ENCODE data around the gene LNP1. TPM values are rescaled to one million over a fixed set of nuclear protein-coding genes. Genes with fewer than 3 reads are reported as not detected.
"Not testable (repeated sequence)": the region's sequence is repeated elsewhere in the genome, so short reads cannot be mapped to it uniquely, and the experiment has no call there.

LNP1 gene
- total RNA-seq, 3 donors from 2014 or later: 2.6 to 3.3 (median 2.7) TPM

DNA sequence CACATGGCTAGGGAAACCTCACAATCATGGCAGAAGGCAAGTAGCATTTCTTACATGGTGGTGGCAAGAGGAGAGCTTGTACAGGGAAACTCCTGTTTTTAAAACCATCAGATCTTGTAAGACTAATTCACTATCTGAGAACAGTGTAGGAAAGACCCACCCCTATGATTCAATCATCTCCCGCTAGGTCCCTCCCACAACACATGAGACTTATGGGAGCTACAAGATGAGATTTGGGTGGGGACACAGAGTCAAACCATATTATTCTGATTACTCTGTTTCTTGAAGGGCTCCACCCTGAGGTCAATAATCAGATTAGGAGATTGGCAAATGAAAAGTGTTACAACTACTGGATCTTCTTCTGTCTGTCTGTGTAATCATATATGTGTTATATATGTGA lies 69.6 kb downstream of the LNP1 start:
- Histone ChIP-seq H3K27ac (no peak overlapping the region), H3K4me3 (no peak overlapping the region), H3K36me3 (no peaks in the 10 kb centered on the region), H3K27me3 (no peaks in the 10 kb centered on the region), H3K4me1 (no peaks in the 10 kb centered on the region), H3K9me3 (no peaks in the 10 kb centered on the region)
- TF ChIP-seq POLR2AphosphoS5 (IDR thresholded peaks at IDR 0.05): no peak
- TF ChIP-seq, protein P1, sequence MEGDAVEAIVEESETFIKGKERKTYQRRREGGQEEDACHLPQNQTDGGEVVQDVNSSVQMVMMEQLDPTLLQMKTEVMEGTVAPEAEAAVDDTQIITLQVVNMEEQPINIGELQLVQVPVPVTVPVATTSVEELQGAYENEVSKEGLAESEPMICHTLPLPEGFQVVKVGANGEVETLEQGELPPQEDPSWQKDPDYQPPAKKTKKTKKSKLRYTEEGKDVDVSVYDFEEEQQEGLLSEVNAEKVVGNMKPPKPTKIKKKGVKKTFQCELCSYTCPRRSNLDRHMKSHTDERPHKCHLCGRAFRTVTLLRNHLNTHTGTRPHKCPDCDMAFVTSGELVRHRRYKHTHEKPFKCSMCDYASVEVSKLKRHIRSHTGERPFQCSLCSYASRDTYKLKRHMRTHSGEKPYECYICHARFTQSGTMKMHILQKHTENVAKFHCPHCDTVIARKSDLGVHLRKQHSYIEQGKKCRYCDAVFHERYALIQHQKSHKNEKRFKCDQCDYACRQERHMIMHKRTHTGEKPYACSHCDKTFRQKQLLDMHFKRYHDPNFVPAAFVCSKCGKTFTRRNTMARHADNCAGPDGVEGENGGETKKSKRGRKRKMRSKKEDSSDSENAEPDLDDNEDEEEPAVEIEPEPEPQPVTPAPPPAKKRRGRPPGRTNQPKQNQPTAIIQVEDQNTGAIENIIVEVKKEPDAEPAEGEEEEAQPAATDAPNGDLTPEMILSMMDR (IDR thresholded peaks at IDR 0.05): no peak
- TF ChIP-seq POLR2A (IDR thresholded peaks at IDR 0.05): no peak
- DNase-seq (ENCODE audit: low spot score in 2 of 2): no peak
- intact Hi-C loops (cut with DNase I; ENCODE audit: low total_unique reads): no loop called here

DNA sequence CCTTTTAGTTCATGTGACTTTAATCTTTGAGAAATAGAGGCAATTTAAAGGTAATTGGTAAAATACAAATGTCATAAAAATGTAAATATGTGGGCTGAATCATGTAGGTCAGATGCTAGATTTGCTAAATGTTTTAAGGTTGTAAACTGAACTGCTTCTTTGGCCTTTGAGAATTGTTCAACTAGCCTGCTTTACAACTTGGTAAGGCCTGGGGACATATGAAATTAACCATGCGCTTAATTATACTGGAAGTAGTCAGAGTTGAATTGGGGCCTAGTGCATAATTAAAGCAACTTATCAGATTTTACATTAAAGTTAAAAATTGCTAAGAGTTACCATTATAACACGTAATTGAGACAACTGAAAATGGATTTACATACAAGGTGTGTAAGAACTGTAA lies 70.1 kb downstream of the LNP1 start:
- Histone ChIP-seq H3K4me1 (no peaks in the 10 kb centered on the region), H3K9me3 (no peaks in the 10 kb centered on the region)

DNA sequence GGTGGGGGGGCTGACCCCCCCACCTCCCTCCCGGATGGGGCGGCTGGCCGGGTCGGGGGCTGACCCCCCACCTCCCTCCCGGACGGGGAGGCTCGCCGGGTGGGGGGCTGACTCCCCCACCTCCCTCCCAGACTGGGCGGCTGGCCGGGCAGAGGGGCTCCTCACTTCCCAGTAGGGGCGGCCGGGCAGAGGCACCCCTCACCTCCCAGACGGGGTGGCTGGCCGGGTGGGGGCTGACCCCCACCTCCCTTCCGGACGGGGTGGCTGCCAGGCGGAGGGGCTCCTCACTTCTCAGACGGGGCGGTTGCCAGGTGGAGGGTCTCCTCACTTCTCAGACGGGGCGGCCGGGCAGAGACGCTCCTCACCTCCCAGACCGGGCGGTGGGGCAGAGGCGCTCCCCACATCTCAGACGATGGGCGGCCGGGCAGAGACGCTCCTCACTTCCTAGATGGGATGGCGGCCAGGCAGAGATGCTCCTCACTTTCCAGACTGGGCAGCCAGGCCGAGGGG lies 76.6 kb downstream of the LNP1 start:
- H3K36me3 ChIP-seq; H3K4me1 ChIP-seq; intact Hi-C loops (cut with DNase I; ENCODE audit: low total_unique reads): not testable (repeated sequence)

More for the DNA sequence above, 70.1 kb downstream of the LNP1 start:
- Histone ChIP-seq H3K27ac (no peak overlapping the region), H3K27me3 (no peaks in the 10 kb centered on the region), H3K36me3 (no peaks in the 10 kb centered on the region), H3K4me3 (no peak overlapping the region)
- intact Hi-C loops (cut with DNase I; ENCODE audit: low total_unique reads): no loop called here
- no peak for DNase-seq (ENCODE audit: low spot score in 2 of 2)
- TF ChIP-seq, protein P1 (IDR thresholded peaks at IDR 0.05): no peak

DNA sequence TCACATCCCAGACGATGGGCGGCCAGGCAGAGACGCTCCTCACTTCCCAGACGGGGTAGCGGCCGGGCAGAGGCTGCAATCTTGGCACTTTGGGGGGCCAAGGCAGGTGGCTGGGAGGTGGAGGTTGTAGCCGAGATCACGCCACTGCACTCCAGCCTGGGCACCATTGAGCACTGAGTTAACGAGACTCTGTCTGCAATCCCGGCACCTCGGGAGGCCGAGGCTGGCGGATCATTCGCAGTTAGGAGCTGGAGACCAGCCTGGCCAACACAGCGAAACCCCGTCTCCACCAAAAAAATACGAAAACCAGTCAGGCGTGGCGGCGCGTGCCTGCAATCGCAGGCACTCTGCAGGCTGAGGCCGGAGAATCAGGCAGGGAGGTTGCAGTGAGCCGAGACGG lies 77.2 kb downstream of the LNP1 start:
- H3K27me3 ChIP-seq; intact Hi-C loops (cut with DNase I; ENCODE audit: low total_unique reads); H3K4me1 ChIP-seq; H3K4me3 ChIP-seq; DNase-seq (ENCODE audit: low spot score in 2 of 2); H3K9me3 ChIP-seq; H3K36me3 ChIP-seq; H3K27ac ChIP-seq: not testable (repeated sequence)

More for the DNA sequence above, 76.6 kb downstream of the LNP1 start:
- H3K27me3 ChIP-seq; DNase-seq (ENCODE audit: low spot score in 2 of 2); H3K27ac ChIP-seq; H3K4me3 ChIP-seq; H3K9me3 ChIP-seq: not testable (repeated sequence)

DNA sequence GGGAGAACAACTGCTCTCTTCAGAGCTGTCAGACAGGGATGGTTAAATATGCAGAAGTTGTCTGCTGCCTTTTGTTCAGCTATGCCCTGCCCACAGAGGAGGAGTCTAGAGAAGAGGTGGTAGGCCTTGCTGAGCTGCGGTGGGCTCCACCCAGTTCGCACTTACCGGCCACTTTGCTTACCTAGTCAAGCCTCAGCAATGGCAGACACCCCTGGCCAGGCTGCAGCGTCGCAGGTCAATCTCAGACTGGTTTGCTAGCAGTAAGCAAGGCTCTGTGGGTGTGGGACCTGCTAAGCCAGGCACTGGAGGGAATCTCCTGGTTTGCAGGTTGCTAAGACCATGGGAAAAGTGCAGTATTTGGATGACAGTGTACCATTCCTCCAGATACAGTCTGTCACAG lies 78.7 kb downstream of the LNP1 start:
- Histone ChIP-seq H3K27me3 (no peaks in the 10 kb centered on the region), H3K27ac (no peak overlapping the region), H3K36me3 (no peaks in the 10 kb centered on the region), H3K4me3 (no peak overlapping the region), H3K9me3 (no peaks in the 10 kb centered on the region), H3K4me1 (no peaks in the 10 kb centered on the region)
- intact Hi-C loops (cut with DNase I; ENCODE audit: low total_unique reads): no loop called here
- DNase-seq (ENCODE audit: low spot score in 2 of 2): no peak
- TF ChIP-seq POLR2AphosphoS5 (IDR thresholded peaks at IDR 0.05) (no peak), POLR2A (IDR thresholded peaks at IDR 0.05) (no peak)
- TF ChIP-seq, protein P1 (IDR thresholded peaks at IDR 0.05): no peak

DNA sequence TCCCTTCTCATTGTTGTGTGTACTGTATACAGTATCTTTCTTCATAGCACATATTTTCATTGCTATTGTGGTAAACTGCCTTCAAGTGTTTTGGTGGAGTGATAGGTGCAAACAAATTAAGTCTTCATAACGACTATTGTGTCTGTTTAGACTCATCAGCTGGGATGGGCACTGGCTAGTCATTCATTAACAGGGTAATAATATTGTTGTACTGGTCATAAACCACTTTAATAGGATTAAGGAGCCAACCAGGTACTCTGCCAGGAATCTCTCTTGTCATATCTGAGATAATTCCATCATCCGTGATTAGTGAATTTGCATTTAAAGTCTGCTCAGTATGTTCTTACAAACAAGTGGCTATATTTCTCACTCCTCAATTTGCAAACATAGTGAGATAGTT lies 80.8 kb downstream of the LNP1 start:
- intact Hi-C loops (cut with DNase I; ENCODE audit: low total_unique reads): no loop called here
- Histone ChIP-seq H3K27ac (no peak overlapping the region), H3K4me1 (no peaks in the 10 kb centered on the region), H3K4me3 (no peak overlapping the region), H3K9me3 (no peaks in the 10 kb centered on the region), H3K27me3 (no peaks in the 10 kb centered on the region), H3K36me3 (no peaks in the 10 kb centered on the region)
- no peak for DNase-seq (ENCODE audit: low spot score in 2 of 2)
- TF ChIP-seq POLR2A (IDR thresholded peaks at IDR 0.05): no peak
- TF ChIP-seq POLR2AphosphoS5 (IDR thresholded peaks at IDR 0.05): no peak
- TF ChIP-seq, protein P1 (IDR thresholded peaks at IDR 0.05): no peak
